Retinal pigment epithelial cell (primary cell): ENCODE results near the gene ZNF207.
"Not testable (repeated sequence)": the region's sequence is repeated elsewhere in the genome, so short reads cannot be mapped to it uniquely, and the experiment has no call there.

ENCODE experiments used
- DNase-seq: peaks from one replicate; pipeline ENCODE4 v3.0.0-alpha.2; 2010; ENCODE audit warnings: low read depth
- H3K4me3 ChIP-seq: 2 replicates; pipeline ENCODE4 v1.5.1; 2011; ENCODE audit warnings: mild to moderate bottlenecking, low read length, control low read depth, moderate library complexity
- TF ChIP-seq, protein P1 (sequence below): conservative IDR thresholded peaks from 2 replicates; pipeline ENCODE4 v1.5.1; 2011; ENCODE audit warnings: low read depth, low read length, control low read depth, inconsistent platforms

ZNF207 gene

DNA sequence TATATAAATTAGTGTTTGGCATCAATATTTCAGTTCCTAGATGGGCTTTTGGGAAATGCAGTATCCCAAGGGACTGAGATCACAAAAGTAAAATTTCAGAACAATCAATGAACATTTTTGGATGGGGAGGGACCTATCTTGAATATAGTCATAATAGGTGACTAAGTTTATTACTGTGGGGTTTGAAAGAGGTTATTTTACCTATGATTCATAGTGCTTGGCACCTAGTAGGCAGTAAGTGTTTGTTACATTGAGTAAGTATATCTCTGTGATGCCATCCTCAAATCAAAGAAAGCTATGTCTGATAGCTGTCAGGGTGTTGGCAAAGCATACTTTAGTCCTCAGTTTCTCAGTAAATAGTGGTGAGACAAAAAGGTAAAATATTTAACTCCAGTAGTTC is 36.9 kb downstream of the ZNF207 start:
- no peak overlapping the region for H3K4me3 ChIP-seq
- TF ChIP-seq, protein P1, sequence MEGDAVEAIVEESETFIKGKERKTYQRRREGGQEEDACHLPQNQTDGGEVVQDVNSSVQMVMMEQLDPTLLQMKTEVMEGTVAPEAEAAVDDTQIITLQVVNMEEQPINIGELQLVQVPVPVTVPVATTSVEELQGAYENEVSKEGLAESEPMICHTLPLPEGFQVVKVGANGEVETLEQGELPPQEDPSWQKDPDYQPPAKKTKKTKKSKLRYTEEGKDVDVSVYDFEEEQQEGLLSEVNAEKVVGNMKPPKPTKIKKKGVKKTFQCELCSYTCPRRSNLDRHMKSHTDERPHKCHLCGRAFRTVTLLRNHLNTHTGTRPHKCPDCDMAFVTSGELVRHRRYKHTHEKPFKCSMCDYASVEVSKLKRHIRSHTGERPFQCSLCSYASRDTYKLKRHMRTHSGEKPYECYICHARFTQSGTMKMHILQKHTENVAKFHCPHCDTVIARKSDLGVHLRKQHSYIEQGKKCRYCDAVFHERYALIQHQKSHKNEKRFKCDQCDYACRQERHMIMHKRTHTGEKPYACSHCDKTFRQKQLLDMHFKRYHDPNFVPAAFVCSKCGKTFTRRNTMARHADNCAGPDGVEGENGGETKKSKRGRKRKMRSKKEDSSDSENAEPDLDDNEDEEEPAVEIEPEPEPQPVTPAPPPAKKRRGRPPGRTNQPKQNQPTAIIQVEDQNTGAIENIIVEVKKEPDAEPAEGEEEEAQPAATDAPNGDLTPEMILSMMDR = no peak
- no peak for DNase-seq

DNA sequence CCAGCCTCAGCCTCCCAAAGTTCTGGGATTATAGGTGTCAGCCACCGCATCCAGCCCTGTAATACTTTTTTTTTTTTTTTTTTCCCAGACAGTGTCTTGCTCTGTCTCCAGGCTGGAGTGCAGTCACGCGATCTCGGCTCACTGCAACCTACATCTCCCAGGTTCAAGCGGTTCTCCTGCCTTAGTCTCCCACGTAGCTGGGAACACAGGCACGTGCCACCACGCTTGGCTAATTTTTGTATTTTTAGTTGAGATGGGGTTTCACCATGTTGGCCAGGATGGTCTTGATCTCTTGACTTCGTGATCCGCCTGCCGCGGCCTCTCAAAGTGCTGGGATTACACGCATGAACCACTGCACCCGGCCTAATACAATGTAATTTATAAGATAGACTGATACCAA is 38.2 kb downstream of the ZNF207 start:
- H3K4me3 ChIP-seq, DNase-seq: not testable (repeated sequence)

DNA sequence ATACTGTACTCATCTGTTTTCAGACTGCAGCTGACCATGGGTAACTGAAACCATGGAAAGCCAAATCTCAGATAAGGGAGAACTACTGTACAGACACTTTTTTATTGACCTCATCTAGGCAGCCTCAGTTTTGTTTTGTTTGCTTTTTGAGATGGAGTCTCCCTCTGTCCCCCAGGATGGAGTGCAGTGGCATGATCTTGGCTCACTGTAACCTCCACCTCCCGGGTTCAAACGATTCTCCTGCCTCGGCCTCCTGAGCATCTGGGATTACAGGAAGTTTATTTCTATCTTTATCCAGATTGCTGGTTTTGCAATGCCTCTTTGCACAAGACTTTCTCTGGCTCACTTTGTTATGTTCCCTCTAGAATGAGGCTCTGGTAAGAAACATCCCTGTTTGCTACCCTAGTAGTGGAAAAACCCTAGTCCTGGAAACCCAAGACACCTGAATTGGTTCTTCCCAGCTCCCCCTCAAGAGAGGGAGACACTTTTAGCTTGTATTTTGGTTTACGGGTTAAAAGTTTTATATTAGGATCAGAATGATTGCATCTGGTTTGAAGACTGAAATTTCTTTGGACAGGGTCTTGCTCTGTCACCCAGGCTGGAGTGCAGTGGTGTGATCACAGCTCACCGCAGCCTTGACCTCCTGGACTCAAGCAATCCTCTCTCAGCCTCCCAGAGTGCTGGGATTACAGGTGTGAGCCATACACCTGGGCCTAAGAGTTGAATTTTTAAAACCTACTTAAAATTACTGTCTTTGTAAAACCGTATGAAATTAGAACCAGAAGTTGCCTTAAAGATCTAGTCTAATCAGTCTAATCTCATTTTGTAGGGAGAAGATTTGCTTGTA is 38.9 kb downstream of the ZNF207 start:
- no peak for DNase-seq

DNA sequence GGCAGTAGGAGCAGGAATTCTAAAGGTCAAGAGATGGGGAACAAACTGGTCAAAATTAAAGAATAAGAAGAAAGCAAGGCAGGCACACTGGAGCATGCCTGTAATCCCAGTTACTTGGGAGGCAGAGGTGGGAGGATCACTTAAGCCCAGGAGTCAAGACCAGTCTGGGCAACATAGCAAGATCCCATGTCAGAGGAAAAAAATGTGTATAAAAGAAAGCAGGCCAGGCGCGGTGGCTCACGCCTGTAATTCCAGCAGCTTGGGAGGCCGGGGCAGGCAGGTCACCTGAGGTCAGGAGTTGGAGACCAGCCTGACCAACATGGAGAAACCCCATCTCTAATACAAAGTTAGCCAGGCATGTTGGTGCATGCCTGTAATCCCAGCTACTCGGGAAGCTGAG is 43.9 kb downstream of the ZNF207 start:
- TF ChIP-seq, protein P1 = no peak
- H3K4me3 ChIP-seq = no peak overlapping the region
- DNase-seq = no peak

More for the DNA sequence above, 38.9 kb downstream of the ZNF207 start:
- no peak overlapping the region for H3K4me3 ChIP-seq
- TF ChIP-seq, protein P1 = no peak

DNA sequence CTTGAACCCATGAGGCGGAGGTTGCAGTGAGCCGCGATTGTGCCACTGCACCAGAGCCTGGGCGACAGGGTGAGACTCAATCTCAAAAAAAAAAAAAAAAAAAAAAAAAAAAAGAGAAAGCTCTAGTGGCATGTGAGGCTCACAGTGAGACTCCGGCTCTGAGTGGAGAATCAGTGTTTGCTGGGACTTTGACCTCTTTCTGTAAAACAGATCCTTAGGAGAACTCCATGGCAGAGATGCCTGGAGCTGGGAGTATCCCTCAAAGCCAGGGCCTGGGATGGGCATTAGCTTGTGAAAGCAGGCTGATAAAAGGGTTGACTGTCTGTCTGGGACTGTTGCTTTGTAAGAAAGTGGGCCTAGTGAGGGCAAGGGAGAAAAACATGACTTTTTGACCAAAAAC is 46.4 kb downstream of the ZNF207 start:
- no peak for DNase-seq
- H3K4me3 ChIP-seq = no peak overlapping the region
- TF ChIP-seq, protein P1 = no peak

DNA sequence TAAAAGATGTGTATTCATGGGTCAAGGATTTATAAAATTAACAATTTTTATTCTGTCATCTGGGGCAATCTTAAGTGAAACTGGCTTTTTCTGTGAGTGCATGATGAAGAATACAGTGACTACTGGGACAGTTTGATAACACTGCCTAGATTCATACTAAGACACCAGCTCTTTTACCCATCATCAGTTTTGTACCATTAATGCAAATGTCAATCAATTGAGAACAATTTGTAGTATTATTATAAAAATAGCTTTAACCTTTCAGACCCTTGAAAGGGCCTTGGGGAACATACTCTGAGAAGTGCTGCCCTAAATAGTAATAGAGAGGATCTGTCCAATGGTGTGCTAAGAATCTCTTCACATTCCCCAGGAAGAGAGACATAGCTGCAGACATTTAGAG is 49.0 kb downstream of the ZNF207 start:
- H3K4me3 ChIP-seq = no peak overlapping the region
- no peak for DNase-seq
- TF ChIP-seq, protein P1 = no peak

DNA sequence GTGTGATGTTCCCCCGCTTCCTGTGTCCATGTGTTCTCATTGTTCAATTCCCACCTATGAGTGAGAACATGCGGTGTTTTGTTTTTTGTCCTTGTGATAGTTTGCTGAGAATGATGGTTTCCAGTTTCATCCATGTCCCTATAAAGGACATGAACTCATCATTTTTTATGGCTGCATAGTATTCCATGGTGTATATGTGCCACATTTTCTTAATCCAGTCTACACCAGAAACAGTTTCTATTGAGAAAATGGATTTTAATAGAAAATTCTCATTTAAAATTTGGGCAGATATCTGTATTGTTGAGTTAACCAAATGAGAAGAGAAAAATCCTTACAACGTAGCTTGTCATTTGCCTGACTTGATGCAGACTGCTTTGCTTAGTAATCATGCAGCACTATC is 60.1 kb downstream of the ZNF207 start:
- H3K4me3 ChIP-seq, DNase-seq: not testable (repeated sequence)

DNA sequence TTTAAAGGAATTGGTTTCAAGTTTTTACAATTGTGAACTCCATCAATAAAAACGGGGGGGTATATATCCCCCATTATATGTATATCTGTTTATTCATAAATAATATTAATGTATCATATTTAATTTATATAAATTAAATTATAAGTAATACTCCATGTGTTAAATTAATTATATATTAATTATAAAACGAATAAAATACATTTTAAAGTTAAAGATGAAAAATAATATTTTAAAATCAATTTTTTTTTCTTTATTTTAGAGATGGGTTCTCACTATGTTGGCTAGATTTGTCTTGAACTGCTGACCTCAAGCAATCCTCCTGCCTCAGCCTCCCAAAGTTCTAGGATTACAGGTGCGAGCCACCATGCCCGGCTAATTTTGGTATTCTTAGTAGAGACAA is 76.9 kb downstream of the ZNF207 start:
- TF ChIP-seq, protein P1 = no peak
- no peak for DNase-seq
- H3K4me3 ChIP-seq = no peak overlapping the region
